ENCODE measurements around the gene DBNDD2. TPM values are rescaled to one million over a fixed set of nuclear protein-coding genes. Genes with fewer than 3 reads are reported as not detected.

Gene DBNDD2
- total RNA-seq, 1 experiment from 2014 or later: not detected

GRCh38 chr20:45427236-45428149 is 19.4 kb downstream of the DBNDD2 start:
- Histone ChIP-seq H3K79me2 (ENCODE audit: low read length) (no peaks in the 10 kb centered on the region), H4K20me1 (ENCODE audit: insufficient read depth, low read depth, low read length) (no peaks in the 10 kb centered on the region; the same call in 1 of the 2 replicates), H3K4me1 (ENCODE audit: low read length) (peaks cover 11% of the 10 kb centered on the region), H3K9me2 (replicated peaks; ENCODE audit: insufficient read depth, low read length) (no peaks in the 10 kb centered on the region), H3K27me3 (ENCODE audit: low read length) (no peaks in the 10 kb centered on the region), H3K36me3 (ENCODE audit: insufficient read depth, low read length) (peaks cover 12% of the 10 kb centered on the region; the same call in 1 of the 2 replicates), H3K9ac (ENCODE audit: low read length) (no peak overlapping the region), H3K4me3 (ENCODE audit: low read length) (no peak overlapping the region), H3K4me2 (ENCODE audit: low read depth, low read length, poor library complexity, severe bottlenecking) (no peak overlapping the region), H2AFZ (ENCODE audit: low read length) (no peak overlapping the region), H3K9me3 (ENCODE audit: low read length) (no peaks in the 10 kb centered on the region), H3K27ac (ENCODE audit: low read length) (no peak overlapping the region)
- DNase-seq: no peak

DNA sequence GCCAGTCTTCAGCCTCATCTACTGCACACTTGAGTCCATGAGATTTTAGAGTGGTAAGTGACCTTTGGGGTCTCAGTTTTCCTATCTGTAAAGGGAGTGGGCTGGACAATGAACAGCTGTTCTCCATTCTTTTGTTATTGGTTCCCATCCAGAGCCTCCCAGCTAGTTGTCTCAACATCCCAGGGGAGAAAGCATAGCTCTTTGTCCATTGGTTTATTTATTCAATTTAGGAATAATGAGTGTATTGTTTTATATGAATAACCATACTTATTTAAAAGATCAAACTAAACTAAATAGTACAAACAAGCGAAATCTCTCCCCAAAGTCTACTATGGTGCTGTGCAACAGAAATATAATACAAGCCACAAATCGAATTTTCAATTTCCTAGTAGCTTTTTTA is 21.5 kb downstream of the DBNDD2 start:
- H3K27me3 ChIP-seq (ENCODE audit: low read length): no peaks in the 10 kb centered on the region
- no peak overlapping the region for H3K27ac ChIP-seq (ENCODE audit: low read length)
- no peaks in the 10 kb centered on the region; the same call in 1 of the 2 replicates for H4K20me1 ChIP-seq (ENCODE audit: insufficient read depth, low read depth, low read length)
- H2AFZ ChIP-seq (ENCODE audit: low read length): no peak overlapping the region
- no peaks in the 10 kb centered on the region for H3K9me3 ChIP-seq (ENCODE audit: low read length)
- no peaks in the 10 kb centered on the region for H3K79me2 ChIP-seq (ENCODE audit: low read length)
- H3K4me3 ChIP-seq (ENCODE audit: low read length): no peak overlapping the region
- no peak overlapping the region for H3K9ac ChIP-seq (ENCODE audit: low read length)
- peaks cover 14% of the 10 kb centered on the region for H3K4me1 ChIP-seq (ENCODE audit: low read length)
- no peaks in the 10 kb centered on the region for H3K9me2 ChIP-seq (replicated peaks; ENCODE audit: insufficient read depth, low read length)
- H3K4me2 ChIP-seq (ENCODE audit: low read depth, low read length, poor library complexity, severe bottlenecking): no peak overlapping the region
- DNase-seq: no peak
- peaks cover 5% of the 10 kb centered on the region; the same call in 1 of the 2 replicates for H3K36me3 ChIP-seq (ENCODE audit: insufficient read depth, low read length)

DNA sequence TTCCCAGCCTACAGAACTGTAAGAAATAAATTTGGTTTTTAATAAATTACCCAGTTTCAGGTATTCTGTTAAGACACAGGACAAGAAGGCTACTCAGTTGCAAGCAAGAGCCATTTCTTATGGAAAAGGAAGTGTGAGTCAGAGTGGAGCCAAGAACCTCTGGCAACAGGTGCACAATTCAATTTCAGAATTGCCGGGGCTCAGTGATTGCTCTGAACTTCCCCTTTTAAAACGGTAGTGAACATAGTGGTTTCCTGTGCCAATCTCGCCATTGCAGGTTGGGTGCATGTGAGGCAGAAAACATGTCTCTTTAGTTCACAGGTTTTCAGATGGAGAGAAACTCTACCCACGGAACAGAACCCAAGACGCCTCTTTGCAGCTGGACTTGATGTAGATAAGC is 24.2 kb downstream of the DBNDD2 start:
- no peak overlapping the region for H3K4me2 ChIP-seq (ENCODE audit: low read depth, low read length, poor library complexity, severe bottlenecking)
- no peak overlapping the region for H3K27ac ChIP-seq (ENCODE audit: low read length)
- no peaks in the 10 kb centered on the region for H3K9me2 ChIP-seq (replicated peaks; ENCODE audit: insufficient read depth, low read length)
- no peaks in the 10 kb centered on the region; the same call in 1 of the 2 replicates for H4K20me1 ChIP-seq (ENCODE audit: insufficient read depth, low read depth, low read length)
- H3K79me2 ChIP-seq (ENCODE audit: low read length): no peaks in the 10 kb centered on the region
- H3K36me3 ChIP-seq (ENCODE audit: insufficient read depth, low read length): 0 out of 2 replicates have a peak, but pooled peaks cover 5% of the 10 kb centered on the region
- H2AFZ ChIP-seq (ENCODE audit: low read length): no peak overlapping the region
- no peak overlapping the region for H3K4me3 ChIP-seq (ENCODE audit: low read length)
- DNase-seq: peak; percentile 71
- no peaks in the 10 kb centered on the region for H3K27me3 ChIP-seq (ENCODE audit: low read length)
- peaks cover 18% of the 10 kb centered on the region for H3K4me1 ChIP-seq (ENCODE audit: low read length)
- no peaks in the 10 kb centered on the region for H3K9me3 ChIP-seq (ENCODE audit: low read length)
- no peak overlapping the region for H3K9ac ChIP-seq (ENCODE audit: low read length)

- no peak overlapping the region for H3K4me2 ChIP-seq (ENCODE audit: low read depth, low read length, poor library complexity, severe bottlenecking)
- H3K4me1 ChIP-seq (ENCODE audit: low read length): peaks cover 18% of the 10 kb centered on the region
- H3K79me2 ChIP-seq (ENCODE audit: low read length): no peaks in the 10 kb centered on the region
- no peaks in the 10 kb centered on the region for H3K27me3 ChIP-seq (ENCODE audit: low read length)
- H4K20me1 ChIP-seq (ENCODE audit: insufficient read depth, low read depth, low read length): no peaks in the 10 kb centered on the region; the same call in 1 of the 2 replicates
- no peak overlapping the region for H2AFZ ChIP-seq (ENCODE audit: low read length)
- H3K4me3 ChIP-seq (ENCODE audit: low read length): no peak overlapping the region
- H3K9me3 ChIP-seq (ENCODE audit: low read length): no peaks in the 10 kb centered on the region
- no peak for DNase-seq
- H3K36me3 ChIP-seq (ENCODE audit: insufficient read depth, low read length): 0 out of 2 replicates have a peak, but pooled peaks cover 5% of the 10 kb centered on the region
- H3K9me2 ChIP-seq (replicated peaks; ENCODE audit: insufficient read depth, low read length): no peaks in the 10 kb centered on the region
- H3K9ac ChIP-seq (ENCODE audit: low read length): no peak overlapping the region
- no peak overlapping the region for H3K27ac ChIP-seq (ENCODE audit: low read length)
Measured at GRCh38 chr20:45433316-45433715, 25.2 kb downstream of the DBNDD2 start.

- 0 out of 2 replicates have a peak, but pooled peaks cover 5% of the 10 kb centered on the region for H3K36me3 ChIP-seq (ENCODE audit: insufficient read depth, low read length)
- no peak for DNase-seq
- H3K27ac ChIP-seq (ENCODE audit: low read length): no peak overlapping the region
- no peaks in the 10 kb centered on the region for H3K9me2 ChIP-seq (replicated peaks; ENCODE audit: insufficient read depth, low read length)
- no peaks in the 10 kb centered on the region for H3K27me3 ChIP-seq (ENCODE audit: low read length)
- no peak overlapping the region for H2AFZ ChIP-seq (ENCODE audit: low read length)
- H3K4me1 ChIP-seq (ENCODE audit: low read length): peaks cover 18% of the 10 kb centered on the region
- H3K79me2 ChIP-seq (ENCODE audit: low read length): no peaks in the 10 kb centered on the region
- H3K9ac ChIP-seq (ENCODE audit: low read length): no peak overlapping the region
- no peaks in the 10 kb centered on the region for H3K9me3 ChIP-seq (ENCODE audit: low read length)
- H4K20me1 ChIP-seq (ENCODE audit: insufficient read depth, low read depth, low read length): no peaks in the 10 kb centered on the region; the same call in 1 of the 2 replicates
- no peak overlapping the region for H3K4me3 ChIP-seq (ENCODE audit: low read length)
- H3K4me2 ChIP-seq (ENCODE audit: low read depth, low read length, poor library complexity, severe bottlenecking): no peak overlapping the region
Measured at GRCh38 chr20:45433976-45434375, 25.9 kb downstream of the DBNDD2 start.

GRCh38 chr20:45436732-45437485 is 28.8 kb downstream of the DBNDD2 start:
- DNase-seq: peak; percentile 92
- Histone ChIP-seq H2AFZ (ENCODE audit: low read length) (no peak overlapping the region; the same call in 1 of the 2 replicates), H3K4me2 (ENCODE audit: low read depth, low read length, poor library complexity, severe bottlenecking) (peak overlapping the region; percentile 67), H3K79me2 (ENCODE audit: low read length) (no peaks in the 10 kb centered on the region), H3K4me1 (ENCODE audit: low read length) (peaks cover 18% of the 10 kb centered on the region), H3K9ac (ENCODE audit: low read length) (peak overlapping the region; percentile 52), H3K9me3 (ENCODE audit: low read length) (no peaks in the 10 kb centered on the region), H4K20me1 (ENCODE audit: insufficient read depth, low read depth, low read length) (no peaks in the 10 kb centered on the region), H3K27ac (ENCODE audit: low read length) (no peak overlapping the region), H3K4me3 (ENCODE audit: low read length) (peak overlapping the region; percentile 61; the same call in 1 of the 2 replicates), H3K36me3 (ENCODE audit: insufficient read depth, low read length) (no peaks in the 10 kb centered on the region), H3K9me2 (replicated peaks; ENCODE audit: insufficient read depth, low read length) (no peaks in the 10 kb centered on the region), H3K27me3 (ENCODE audit: low read length) (no peaks in the 10 kb centered on the region)

DNA sequence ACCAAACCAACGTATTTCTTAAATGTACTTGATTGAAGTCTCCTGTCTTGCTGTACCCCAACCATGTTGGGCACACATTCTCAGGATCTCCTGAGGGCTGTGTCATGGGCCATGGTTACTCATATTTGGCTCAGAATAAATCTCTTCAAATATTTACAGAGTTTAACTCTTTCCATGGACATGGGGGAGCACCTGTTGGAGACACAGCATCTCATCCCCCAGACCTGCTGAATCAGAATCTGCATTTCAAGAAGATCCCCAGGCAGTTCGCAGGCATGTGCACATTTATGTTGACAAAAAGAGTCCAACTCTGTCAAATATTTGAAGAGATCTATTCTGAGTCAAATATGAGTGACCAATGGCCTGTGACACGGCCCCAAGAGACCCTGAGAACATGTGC is 32.3 kb downstream of the DBNDD2 start:
- no peak overlapping the region for H2AFZ ChIP-seq (ENCODE audit: low read length)
- DNase-seq: no peak
- H4K20me1 ChIP-seq (ENCODE audit: insufficient read depth, low read depth, low read length): no peaks in the 10 kb centered on the region

More for the DNA sequence above, 32.3 kb downstream of the DBNDD2 start:
- H3K27me3 ChIP-seq (ENCODE audit: low read length): no peaks in the 10 kb centered on the region
- no peak overlapping the region for H3K27ac ChIP-seq (ENCODE audit: low read length)
- H3K36me3 ChIP-seq (ENCODE audit: insufficient read depth, low read length): no peaks in the 10 kb centered on the region
- H3K4me2 ChIP-seq (ENCODE audit: low read depth, low read length, poor library complexity, severe bottlenecking): no peak overlapping the region
- H3K9me3 ChIP-seq (ENCODE audit: low read length): no peaks in the 10 kb centered on the region
- H3K9ac ChIP-seq (ENCODE audit: low read length): no peak overlapping the region
- no peaks in the 10 kb centered on the region for H3K79me2 ChIP-seq (ENCODE audit: low read length)
- peaks cover 10% of the 10 kb centered on the region for H3K4me1 ChIP-seq (ENCODE audit: low read length)
- no peaks in the 10 kb centered on the region for H3K9me2 ChIP-seq (replicated peaks; ENCODE audit: insufficient read depth, low read length)
- no peak overlapping the region for H3K4me3 ChIP-seq (ENCODE audit: low read length)
